ENCODE results near the gene TMEM40. TPM values are rescaled to one million over a fixed set of nuclear protein-coding genes. Genes with fewer than 3 reads are reported as not detected.
"Not testable (repeated sequence)": the region's sequence is repeated elsewhere in the genome, so short reads cannot be mapped to it uniquely, and the experiment has no call there.

Gene TMEM40
- total RNA-seq, 1 donor from 2014 or later, result 5.6 TPM

DNA sequence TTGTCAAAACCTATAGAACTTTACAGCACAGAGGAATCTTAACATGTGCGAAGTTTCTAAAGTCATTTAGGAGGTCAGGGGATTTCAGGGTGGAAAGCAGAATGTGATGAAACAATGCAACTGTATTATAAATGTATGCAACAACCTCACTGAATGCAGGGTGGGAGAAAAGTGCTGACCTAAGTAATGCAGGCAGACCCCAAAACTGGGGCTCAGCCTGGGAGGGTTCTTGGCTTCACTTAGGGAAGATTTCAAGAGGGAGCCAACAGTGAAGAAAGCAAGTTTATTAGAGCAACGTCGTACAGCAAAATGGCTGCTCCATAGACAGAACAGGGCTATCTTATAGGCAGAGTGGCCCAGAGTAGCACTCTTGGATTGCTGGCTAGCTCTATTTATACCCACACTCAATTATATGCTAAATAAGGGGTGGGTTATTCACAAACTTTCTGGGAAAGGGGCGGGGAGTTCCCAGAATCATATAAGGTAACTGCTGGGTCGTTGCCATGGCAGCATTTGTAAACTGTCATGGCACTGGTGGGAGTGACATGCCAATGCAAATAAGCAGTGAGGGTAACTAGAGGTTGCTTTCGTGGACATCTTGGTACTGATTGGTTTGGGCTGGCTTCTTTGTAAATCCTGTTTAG is 23.2 kb upstream of the TMEM40 start:
- ATAC-seq (ENCODE audit: poor library complexity), result peak; percentile 31
- no peak for DNase-seq
- intact Hi-C loops (cut with DNase I), result no loop called here

DNA sequence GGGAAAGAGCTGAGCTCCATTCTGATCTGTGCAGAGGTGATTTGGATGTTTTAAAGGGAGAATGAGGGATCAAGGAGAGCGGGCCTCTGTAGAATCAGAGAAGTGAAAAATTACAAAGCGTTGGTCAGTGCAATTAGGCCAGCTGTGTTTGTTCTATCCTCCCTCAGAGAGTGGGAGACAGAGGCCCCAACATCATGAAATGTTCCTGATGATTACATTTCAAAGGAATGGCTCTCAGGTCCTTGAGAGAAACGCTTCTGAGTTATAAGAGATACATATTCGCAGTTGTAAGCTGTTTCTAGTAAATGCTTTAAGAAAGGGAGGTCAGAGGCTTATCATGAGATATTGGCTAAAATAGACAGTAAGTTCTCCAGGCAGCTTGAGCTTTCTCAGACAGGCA is 21.7 kb upstream of the TMEM40 start:
- DNase-seq (no peak), ATAC-seq (ENCODE audit: poor library complexity) (no peak)
- intact Hi-C loops (cut with DNase I), result no loop called here

DNA sequence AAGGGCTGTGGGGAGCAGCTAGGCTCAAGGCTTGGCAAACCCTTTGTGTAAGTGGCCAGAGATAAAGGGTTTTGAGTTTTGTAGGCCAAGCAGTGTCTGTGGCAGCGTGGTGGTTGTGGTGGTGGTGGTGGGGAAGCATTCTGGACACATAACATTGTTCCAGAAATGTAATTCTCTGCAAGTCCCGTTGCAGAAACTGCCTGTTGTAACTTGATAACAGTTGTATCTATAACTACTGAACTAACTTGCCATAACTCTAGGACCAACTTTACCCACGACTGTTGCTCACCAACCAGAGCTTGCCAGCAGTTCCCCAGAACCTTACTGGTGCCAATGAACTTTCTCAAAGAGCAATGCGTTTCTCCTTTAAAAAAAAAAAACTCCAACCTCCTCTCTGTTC is 18.1 kb upstream of the TMEM40 start:
- intact Hi-C loops (cut with DNase I), result no loop called here
- DNase-seq (no peak), ATAC-seq (ENCODE audit: poor library complexity) (no peak)

GRCh38 chr3:12775970-12776369 is 16.9 kb upstream of the TMEM40 start:
- ATAC-seq (ENCODE audit: poor library complexity); intact Hi-C loops (cut with DNase I); DNase-seq: not testable (repeated sequence)

GRCh38 chr3:12775226-12775625 is 16.2 kb upstream of the TMEM40 start:
- no peak for ATAC-seq (ENCODE audit: poor library complexity)

GRCh38 chr3:12774619-12775018 is 15.6 kb upstream of the TMEM40 start:
- intact Hi-C loops (cut with DNase I), result no loop called here
- DNase-seq (no peak), ATAC-seq (ENCODE audit: poor library complexity) (no peak)

More at GRCh38 chr3:12775226-12775625, 16.2 kb upstream of the TMEM40 start:
- intact Hi-C loops (cut with DNase I), result no loop called here
- no peak for DNase-seq

- intact Hi-C loops (cut with DNase I), result no loop called here
- DNase-seq (no peak), ATAC-seq (ENCODE audit: poor library complexity) (no peak)
Observed at GRCh38 chr3:12773710-12774086, 14.6 kb upstream of the TMEM40 start.

GRCh38 chr3:12773030-12773709 is 14.1 kb upstream of the TMEM40 start:
- DNase-seq (no peak), ATAC-seq (ENCODE audit: poor library complexity) (no peak)

GRCh38 chr3:12772462-12772861 is 13.4 kb upstream of the TMEM40 start:
- ATAC-seq (ENCODE audit: poor library complexity) (no peak), DNase-seq (no peak)
- intact Hi-C loops (cut with DNase I), result no loop called here

More at GRCh38 chr3:12773030-12773709, 14.1 kb upstream of the TMEM40 start:
- intact Hi-C loops (cut with DNase I), result no loop called here

DNA sequence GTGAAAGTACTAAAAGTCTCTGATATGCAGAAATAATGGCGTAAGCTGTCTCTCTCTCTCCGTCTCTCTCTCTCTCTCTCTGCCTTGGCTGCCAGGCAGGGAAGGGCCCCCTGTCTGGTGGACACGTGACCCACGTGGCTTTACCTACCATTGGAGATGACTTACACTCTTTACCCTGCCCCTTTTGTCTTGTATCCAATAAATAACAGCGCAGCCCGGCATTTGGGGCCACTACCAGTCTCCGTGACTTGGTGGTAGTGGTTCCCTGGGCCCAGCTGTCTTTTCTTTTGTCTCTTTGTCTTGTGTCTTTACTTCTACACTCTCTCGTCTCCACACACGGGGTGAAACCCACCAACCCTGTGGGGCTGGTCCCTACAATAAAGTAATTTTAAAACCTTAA is 12.2 kb upstream of the TMEM40 start:
- DNase-seq (no peak), ATAC-seq (ENCODE audit: poor library complexity) (no peak)
- intact Hi-C loops (cut with DNase I), result no loop called here

DNA sequence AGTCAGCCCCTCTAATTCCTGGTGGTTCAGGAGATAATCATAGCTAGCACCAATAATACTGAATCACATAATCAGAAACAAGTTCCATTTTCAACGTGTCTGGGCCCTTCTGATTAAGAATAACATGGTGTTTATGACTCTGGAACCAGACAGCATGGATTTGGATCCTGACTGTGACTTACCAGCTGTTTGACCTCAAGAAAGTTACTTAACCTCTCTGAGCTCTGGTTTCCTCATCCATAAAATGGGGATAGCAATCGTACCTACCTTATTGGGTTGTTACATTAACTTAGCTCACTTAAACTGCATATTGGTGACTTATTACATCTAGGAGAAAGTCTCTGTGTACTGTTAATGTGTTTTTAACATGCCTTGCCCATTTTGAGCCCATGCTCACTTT is 10.7 kb upstream of the TMEM40 start:
- DNase-seq (no peak), ATAC-seq (ENCODE audit: poor library complexity) (no peak)
- intact Hi-C loops (cut with DNase I), result no loop called here

- intact Hi-C loops (cut with DNase I), result no loop called here
- peak; percentile 60 for ATAC-seq (ENCODE audit: poor library complexity)
- peak; percentile 61 for DNase-seq
Observed at GRCh38 chr3:12768579-12769527, 9.8 kb upstream of the TMEM40 start.

- intact Hi-C loops (cut with DNase I), result no loop called here
- ATAC-seq (ENCODE audit: poor library complexity), result no peak
- DNase-seq, result no peak
Observed at GRCh38 chr3:12766541-12766940, 7.5 kb upstream of the TMEM40 start.

- intact Hi-C loops (cut with DNase I), result no loop called here
- ATAC-seq (ENCODE audit: poor library complexity) (no peak), DNase-seq (no peak)
Observed at GRCh38 chr3:12764171-12764776, 5.2 kb upstream of the TMEM40 start.

DNA sequence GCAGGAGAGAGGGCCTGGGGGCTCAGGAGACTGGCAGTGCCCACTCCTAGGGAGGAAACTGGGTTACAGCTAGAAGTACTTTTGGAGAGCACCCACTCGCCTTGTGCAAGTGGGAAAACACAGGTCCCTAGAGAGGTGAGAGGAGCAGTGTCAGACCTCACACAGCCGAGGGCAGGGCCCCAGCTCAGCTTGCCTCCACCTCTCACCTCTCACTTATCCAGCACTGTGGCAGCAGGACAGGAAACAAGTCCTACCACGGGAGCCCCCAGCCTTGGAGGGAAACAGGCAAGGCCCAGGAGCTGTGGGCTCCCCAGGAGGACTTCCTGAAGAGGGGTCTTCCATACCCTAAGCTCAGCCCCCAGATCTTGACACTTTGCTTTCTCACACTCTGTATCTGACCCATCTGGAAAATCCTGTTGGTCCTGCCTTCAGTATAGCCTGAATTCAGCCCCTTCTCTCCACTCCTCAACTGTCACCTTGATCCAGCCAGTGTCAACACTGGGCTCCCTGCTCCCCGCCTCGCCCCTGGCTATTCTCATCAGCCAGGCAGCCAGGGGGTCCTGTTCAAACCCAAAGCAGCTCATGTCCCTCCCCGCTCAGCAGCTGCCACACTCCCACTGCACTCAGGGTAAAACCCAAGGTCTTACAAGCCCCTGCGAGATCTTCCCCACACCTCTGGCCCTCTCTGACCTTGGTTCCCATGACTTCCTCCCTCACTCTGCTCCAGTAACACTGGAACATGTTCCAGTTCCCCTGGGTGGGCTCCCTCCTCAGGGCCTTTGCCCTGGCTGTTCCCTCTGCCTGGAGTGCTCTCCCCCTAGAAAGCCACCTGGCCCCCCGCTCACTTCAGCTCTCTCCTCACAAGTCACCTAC is 870 bp upstream of the TMEM40 start:
- ATAC-seq (ENCODE audit: poor library complexity), result no peak
- DNase-seq, result no peak
- intact Hi-C loops (cut with DNase I), result no loop called here

DNA sequence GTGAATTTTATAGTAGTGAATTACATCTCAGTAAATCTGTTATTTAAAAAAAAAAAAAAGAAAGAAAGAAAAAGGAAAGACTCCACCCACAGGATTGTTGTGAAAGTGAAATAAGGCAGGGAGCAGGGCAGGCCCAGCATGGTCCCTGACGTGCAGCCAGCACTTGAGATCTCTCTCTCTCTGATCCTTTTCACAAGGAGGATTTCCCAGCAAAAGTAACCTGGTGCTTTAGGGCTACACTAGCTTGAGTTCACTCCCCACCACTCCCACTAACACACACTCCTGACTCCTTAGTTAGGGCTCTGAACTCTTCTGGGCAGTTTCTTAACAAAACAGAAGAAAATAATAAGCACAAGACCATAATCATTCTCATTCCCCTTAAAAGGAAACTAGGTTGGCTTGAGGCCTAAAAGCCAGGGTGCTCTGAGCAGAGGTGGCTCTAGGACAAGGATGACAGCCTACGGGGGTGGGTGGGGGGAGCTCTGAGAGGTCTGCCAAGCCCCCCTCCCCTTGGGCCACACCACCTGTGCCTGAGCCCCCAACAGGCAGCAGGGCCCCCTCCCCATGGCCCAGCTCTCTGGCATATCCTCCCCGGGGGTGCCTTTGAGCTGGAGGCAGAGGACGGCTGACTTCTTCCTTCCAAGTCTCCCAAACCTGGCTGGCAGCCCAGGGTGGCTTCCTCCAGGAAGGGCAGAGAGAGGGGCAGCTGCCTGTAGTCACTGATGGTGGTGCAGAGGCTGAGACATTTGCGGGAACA is 856 bp downstream of the TMEM40 start:
- intact Hi-C loops (cut with DNase I), result no loop called here
- peak; percentile 76 for ATAC-seq (ENCODE audit: poor library complexity)
- peak; percentile 64 for DNase-seq

DNA sequence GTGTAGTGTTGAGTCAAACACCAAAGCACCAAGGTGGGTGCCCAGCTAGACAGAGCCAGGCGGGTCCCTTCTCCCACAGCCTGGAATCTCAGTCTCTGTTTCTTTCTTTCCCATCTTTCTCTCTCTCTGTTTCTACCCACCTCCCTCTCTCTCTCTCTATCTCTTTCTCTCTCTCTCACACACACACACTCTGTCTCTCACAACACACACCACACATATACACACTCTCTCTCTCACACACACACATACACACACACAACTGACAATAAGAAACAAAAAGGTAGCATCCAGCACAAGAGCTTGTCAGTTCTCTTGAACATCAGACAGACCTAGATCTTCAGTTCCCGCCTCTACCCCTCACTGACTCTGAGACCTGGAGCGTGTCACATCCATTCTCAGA is 2.4 kb downstream of the TMEM40 start:
- DNase-seq (no peak), ATAC-seq (ENCODE audit: poor library complexity) (no peak)
- intact Hi-C loops (cut with DNase I), result no loop called here

DNA sequence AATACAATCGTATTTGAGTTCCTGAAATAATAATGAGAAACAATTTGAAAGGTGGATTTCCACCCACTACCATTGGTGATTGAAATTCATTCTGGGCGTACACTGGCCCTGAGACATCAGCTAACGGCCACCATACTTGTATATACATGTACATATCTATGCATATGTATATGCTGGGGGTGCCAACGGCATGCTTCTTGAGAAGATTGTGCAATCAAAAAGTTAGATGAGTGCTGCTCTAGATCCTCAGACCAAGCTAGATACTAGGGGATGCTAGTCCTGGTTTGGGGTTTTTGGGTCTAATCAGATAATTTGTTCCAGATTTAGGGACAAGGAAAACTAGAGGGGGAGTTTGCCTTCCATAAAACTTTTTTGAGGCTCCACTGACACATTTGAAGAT is 2.9 kb downstream of the TMEM40 start:
- intact Hi-C loops (cut with DNase I), result no loop called here
- ATAC-seq (ENCODE audit: poor library complexity), result no peak

More for the DNA sequence above, 2.9 kb downstream of the TMEM40 start:
- DNase-seq, result no peak

Measured in Right ventricle myocardium superior (tissue), 1 donor.